ENCODE measurements around the gene ZNF84. TPM values are rescaled to one million over a fixed set of nuclear protein-coding genes. Genes with fewer than 3 reads are reported as not detected.

ZNF84 gene
- total and polyA plus RNA-seq, 9 of the 15 experiments (the other 6 are each of a cell fraction or from before 2014, with no cell fraction given): 8.8 to 24.3 (median 12.1) TPM

DNA sequence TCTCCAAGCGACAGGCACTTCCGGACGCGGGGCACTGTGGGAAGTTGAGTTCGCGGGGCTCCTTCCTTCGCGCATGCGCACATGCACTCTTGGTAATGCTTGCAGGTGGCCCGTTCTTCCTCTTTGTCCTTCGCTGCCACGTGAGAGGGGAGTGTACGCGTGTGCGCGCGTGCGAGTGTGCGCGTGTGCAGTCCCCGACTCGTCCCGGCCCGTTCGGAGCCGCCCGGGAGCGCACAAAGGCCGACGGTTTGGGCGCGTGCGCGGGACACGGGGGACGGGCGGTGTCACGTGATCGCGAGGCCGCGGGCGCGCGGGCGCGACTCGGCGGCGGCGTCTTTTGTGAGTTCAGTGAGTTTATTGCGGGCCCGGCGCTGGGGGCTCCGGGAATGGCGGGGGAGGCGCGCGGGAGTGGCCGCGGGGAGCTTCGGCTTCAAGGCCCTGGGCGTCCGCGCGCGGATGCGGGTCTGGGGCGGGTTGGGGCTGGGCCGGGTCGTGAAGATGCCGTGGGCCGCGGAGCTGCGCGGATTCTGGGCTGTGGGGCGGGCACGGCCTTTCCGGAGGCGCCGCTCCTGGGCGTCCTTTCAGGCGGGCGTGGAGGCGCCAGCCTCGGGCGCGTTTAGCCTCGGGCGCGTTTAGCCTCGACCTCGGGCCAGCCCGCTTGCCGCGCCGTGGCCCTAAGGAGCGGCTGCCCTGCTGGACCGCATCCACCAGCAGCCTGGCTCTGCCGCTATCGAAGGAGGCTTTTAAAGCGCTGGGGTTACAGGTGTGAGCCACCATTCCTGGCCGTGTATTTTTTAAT lies at the start of gene ZNF84 (continued):
- TF ChIP-seq L3MBTL2 (IDR thresholded peaks at IDR 0.05) (peak; percentile 96), FOXK1 (CRISPR knock-in tag; IDR thresholded peaks at IDR 0.05; ENCODE audit: borderline replicate concordance) (no peak), NR2C2 (CRISPR knock-in tag; IDR thresholded peaks at IDR 0.05) (peak; percentile 60), NR2C2 (tag; IDR thresholded peaks at IDR 0.05) (peak; percentile 49; the same call in 1 of the 2 replicates), SMAD2 (IDR thresholded peaks at IDR 0.05; ENCODE audit: low read depth, low read length) (no peak), NCOA1 (IDR thresholded peaks at IDR 0.05; ENCODE audit: low read depth) (no peak), PHF20 (IDR thresholded peaks at IDR 0.05; ENCODE audit: partially characterized antibody) (peak; percentile 67), ZSCAN29 (IDR thresholded peaks at IDR 0.05) (no peak), ZNF121 (CRISPR knock-in tag; conservative IDR thresholded peaks at IDR 0.05) (0 out of 2 replicates have a peak, but pooled peaks have one; percentile 10), CTBP1 (IDR thresholded peaks at IDR 0.05; ENCODE audit: borderline replicate concordance) (peak; percentile 93), SAP30 (IDR thresholded peaks at IDR 0.05; ENCODE audit: borderline replicate concordance, insufficient read depth, low read depth, low read length, poor library complexity, severe bottlenecking) (peak; percentile 30), HDAC1 (IDR thresholded peaks at IDR 0.05) (peak in 1 of 2 experiments; percentile 84; a peak in 1 of 4 replicates), NR2C1 (IDR thresholded peaks at IDR 0.05) (no peak), NR2C1 (tag; IDR thresholded peaks at IDR 0.05) (peak; percentile 42; the same call in 1 of the 2 replicates), ZNF830 (CRISPR knock-in tag; IDR thresholded peaks at IDR 0.05) (0 out of 2 replicates have a peak, but pooled peaks have one; percentile 84), ZSCAN32 (CRISPR knock-in tag; IDR thresholded peaks at IDR 0.05) (no peak), ETV6 (IDR thresholded peaks at IDR 0.05; ENCODE audit: borderline replicate concordance in 1 of 2, low read depth in 2 of 2, low read length in 1 of 2) (no peak), ETV6 (CRISPR knock-in tag; IDR thresholded peaks at IDR 0.05; ENCODE audit: borderline replicate concordance) (peak; percentile 79; the same call in 1 of the 2 replicates), SNRNP70 (optimal IDR thresholded peaks at IDR 0.05; ENCODE audit: low read depth, low read length) (no peak), ETV1 (tag; conservative IDR thresholded peaks at IDR 0.05; ENCODE audit: low read depth) (0 out of 2 replicates have a peak, but pooled peaks have one; percentile 36), ZNF175 (CRISPR knock-in tag; IDR thresholded peaks at IDR 0.05; ENCODE audit: low read depth) (peak; percentile 64; the same call in 1 of the 2 replicates), KDM1A (IDR thresholded peaks at IDR 0.05) (peak in 1 of 2 experiments; percentile 74; a peak in 2 of 4 replicates)
- TF ChIP-seq, protein P1, sequence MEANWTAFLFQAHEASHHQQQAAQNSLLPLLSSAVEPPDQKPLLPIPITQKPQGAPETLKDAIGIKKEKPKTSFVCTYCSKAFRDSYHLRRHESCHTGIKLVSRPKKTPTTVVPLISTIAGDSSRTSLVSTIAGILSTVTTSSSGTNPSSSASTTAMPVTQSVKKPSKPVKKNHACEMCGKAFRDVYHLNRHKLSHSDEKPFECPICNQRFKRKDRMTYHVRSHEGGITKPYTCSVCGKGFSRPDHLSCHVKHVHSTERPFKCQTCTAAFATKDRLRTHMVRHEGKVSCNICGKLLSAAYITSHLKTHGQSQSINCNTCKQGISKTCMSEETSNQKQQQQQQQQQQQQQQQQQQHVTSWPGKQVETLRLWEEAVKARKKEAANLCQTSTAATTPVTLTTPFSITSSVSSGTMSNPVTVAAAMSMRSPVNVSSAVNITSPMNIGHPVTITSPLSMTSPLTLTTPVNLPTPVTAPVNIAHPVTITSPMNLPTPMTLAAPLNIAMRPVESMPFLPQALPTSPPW (CRISPR knock-in tag; IDR thresholded peaks at IDR 0.05): peak; percentile 81
- TF ChIP-seq, protein P2, sequence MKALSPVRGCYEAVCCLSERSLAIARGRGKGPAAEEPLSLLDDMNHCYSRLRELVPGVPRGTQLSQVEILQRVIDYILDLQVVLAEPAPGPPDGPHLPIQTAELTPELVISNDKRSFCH (CRISPR knock-in tag; IDR thresholded peaks at IDR 0.05): no peak
- TF ChIP-seq, protein P2 (tag; IDR thresholded peaks at IDR 0.05): peak; percentile 72; the same call in 1 of the 2 replicates
- TF ChIP-seq, protein P3, sequence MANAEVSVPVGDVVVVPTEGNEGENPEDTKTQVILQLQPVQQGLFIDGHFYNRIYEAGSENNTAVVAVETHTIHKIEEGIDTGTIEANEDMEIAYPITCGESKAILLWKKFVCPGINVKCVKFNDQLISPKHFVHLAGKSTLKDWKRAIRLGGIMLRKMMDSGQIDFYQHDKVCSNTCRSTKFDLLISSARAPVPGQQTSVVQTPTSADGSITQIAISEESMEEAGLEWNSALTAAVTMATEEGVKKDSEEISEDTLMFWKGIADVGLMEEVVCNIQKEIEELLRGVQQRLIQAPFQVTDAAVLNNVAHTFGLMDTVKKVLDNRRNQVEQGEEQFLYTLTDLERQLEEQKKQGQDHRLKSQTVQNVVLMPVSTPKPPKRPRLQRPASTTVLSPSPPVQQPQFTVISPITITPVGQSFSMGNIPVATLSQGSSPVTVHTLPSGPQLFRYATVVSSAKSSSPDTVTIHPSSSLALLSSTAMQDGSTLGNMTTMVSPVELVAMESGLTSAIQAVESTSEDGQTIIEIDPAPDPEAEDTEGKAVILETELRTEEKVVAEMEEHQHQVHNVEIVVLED (CRISPR knock-in tag; IDR thresholded peaks at IDR 0.05): peak; percentile 70

All from K562 (cell line).